ENCODE results near the gene RAMP1. TPM values are rescaled to one million over a fixed set of nuclear protein-coding genes. Genes with fewer than 3 reads are reported as not detected.

Gene RAMP1
- total RNA-seq, 1 donor from 2014 or later: 21.8 TPM

- no peak for DNase-seq (ENCODE audit: low spot score)
Observed at GRCh38 chr2:237894396-237894979, 35.1 kb downstream of the RAMP1 start.

- DNase-seq (ENCODE audit: low spot score): no peak
Observed at GRCh38 chr2:237894986-237895543, 35.6 kb downstream of the RAMP1 start.

- DNase-seq (ENCODE audit: low spot score): no peak
Observed at GRCh38 chr2:237895544-237896506, 36.4 kb downstream of the RAMP1 start.

- no peak for DNase-seq (ENCODE audit: low spot score)
Observed at GRCh38 chr2:237896507-237896892, 37.1 kb downstream of the RAMP1 start.

- DNase-seq (ENCODE audit: low spot score): no peak
Observed at GRCh38 chr2:237896956-237897355, 37.5 kb downstream of the RAMP1 start.

- DNase-seq (ENCODE audit: low spot score): no peak
Observed at GRCh38 chr2:237898057-237898414, 38.6 kb downstream of the RAMP1 start.

DNA sequence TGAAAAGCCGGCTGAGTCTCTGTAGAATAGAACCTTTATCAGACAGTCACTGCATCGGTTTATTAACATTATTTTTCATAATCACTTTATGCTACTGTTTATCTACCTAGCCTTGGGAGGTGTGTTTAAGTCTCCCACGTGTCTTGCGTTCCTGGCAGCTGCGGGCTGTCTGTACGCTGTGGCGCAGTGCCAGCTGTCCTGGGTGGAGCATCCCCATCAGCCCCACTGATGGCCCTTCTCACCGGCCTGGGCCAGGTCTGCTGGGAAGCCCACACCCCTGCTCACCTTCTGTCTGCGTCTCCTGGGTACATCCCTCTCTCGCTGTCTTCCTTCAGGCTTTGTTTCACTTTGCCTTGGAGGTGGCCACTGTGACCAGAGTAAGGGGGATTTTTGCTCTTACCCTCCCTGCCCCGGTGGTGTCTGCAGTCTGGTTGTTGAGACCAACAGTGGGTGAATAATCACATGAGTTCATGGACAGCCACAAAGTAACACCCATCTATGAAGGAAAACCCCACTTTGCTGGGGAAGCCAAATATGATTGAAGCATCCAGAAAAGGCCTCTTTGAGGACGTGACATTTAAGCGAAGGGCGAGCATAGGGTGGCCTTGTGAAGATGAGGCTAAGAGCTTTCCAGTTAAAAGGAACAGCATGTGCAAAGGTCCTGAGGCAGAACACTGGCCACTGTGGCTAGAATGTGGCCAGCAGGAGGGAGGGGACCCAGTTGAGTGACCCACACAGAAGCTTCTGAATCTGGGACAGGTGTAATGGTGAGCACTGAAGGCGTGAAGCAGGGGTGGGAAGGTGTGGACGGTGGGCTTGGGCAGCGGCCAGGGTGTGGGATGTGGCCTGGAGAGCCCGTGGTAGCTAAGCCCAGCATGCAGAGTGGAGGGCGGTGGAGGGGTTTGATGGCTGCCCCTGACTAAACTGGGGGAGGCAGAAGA, 41.7 kb downstream of the RAMP1 start:
- DNase-seq (ENCODE audit: low spot score): no peak

- no peak for DNase-seq (ENCODE audit: low spot score)
Observed at GRCh38 chr2:237901932-237902850, 42.8 kb downstream of the RAMP1 start.

GRCh38 chr2:237904831-237905599, 45.6 kb downstream of the RAMP1 start:
- DNase-seq (ENCODE audit: low spot score): no peak

- DNase-seq (ENCODE audit: low spot score): no peak
Observed at GRCh38 chr2:237907144-237907543, 47.7 kb downstream of the RAMP1 start.

GRCh38 chr2:237909075-237909695, 49.8 kb downstream of the RAMP1 start:
- no peak for DNase-seq (ENCODE audit: low spot score)

- no peak for DNase-seq (ENCODE audit: low spot score)
Observed at GRCh38 chr2:237909801-237910475, 50.5 kb downstream of the RAMP1 start.

GRCh38 chr2:237910576-237911362, 51.3 kb downstream of the RAMP1 start:
- no peak for DNase-seq (ENCODE audit: low spot score)

DNA sequence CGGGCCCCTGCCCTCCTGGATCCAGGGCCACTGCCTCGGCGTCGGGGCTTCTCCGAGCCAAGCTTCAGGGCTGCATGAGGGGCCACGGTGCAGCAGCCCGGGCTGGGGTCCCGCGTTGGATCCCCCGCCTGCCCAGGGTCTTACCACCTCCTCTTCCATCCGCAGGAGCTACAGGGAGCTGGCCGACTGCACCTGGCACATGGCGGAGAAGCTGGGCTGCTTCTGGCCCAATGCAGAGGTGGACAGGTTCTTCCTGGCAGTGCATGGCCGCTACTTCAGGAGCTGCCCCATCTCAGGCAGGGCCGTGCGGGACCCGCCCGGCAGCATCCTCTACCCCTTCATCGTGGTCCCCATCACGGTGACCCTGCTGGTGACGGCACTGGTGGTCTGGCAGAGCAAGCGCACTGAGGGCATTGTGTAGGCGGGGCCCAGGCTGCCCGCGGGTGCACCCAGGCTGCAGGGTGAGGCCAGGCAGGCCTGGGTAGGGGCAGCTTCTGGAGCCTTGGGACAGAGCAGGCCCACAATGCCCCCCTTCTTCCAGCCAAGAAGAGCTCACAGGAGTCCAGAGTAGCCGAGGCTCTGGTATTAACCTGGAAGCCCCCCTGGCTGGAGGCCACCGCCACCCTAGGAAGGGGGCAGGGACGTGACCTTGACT, 52.1 kb downstream of the RAMP1 start:
- no peak for DNase-seq (ENCODE audit: low spot score)

DNA sequence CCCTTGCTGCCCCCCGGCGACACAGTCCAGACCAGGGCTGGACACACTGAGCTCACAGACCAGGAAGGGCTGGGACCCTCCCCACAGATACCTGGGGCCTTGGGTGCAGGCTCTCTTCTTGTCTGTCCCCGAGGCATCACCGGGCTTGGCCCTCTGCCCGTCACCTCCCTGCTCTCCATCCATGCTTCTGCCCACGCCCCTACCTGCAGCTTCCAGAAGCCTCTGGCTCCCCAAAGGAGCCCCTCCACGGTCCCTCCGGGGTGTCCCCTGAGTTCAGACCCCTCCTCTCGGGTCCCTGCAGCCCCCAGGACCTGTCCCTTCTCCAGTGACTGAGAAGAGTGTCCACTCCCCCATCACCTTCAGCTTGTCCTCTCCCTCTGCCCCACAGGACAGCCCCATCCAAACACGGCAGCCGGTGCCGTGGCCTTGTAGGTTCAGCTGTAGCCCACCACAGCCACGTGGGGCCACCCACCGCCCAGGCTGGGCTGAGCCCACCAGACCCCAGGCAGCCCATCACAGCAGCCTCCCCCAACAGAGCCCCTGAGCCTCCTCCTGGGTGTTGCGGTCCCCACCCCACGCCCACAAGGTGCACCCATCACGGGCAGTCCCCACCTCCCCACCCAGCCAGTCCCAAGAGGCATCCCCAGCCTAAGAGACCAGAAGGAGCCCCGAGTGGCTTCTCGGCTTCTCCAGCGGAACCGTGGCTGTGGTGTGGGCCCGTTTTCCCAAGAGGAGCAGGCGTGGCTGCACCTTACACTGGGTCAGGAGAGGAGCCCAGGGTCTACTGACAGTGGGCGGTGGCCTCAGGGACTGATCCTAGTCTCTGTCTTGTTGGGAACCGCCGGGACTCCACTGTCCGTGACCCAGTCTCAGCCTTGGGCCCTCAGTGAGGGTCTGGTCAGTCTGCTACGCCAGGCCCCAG, 53.1 kb downstream of the RAMP1 start:
- no peak for DNase-seq (ENCODE audit: low spot score)

All from mesenteric fat pad (tissue), 1 donor.